GM12891 (cell line): ENCODE data around the gene PROK1.

ENCODE experiments used
- PAX5 ChIP-seq: IDR thresholded peaks from 2 replicates; pipeline ENCODE4 v1.6.1; 2011; ENCODE audit warnings: low read length, moderate library complexity, mild to moderate bottlenecking; ENCODE audit not compliant: insufficient read depth, severe bottlenecking
- POLR2A ChIP-seq: IDR thresholded peaks from 2 replicates; pipeline ENCODE4 v1.6.1; 2011; ENCODE audit warnings: low read depth, low read length, control low read depth
- POLR2AphosphoS5 ChIP-seq: IDR thresholded peaks from 2 replicates; pipeline ENCODE4 v1.6.1; 2011; ENCODE audit warnings: low read depth, low read length, control low read depth
- POU2F2 ChIP-seq: IDR thresholded peaks from 2 replicates; pipeline ENCODE4 v1.6.1; 2011; ENCODE audit warnings: low read depth, mild to moderate bottlenecking, control low read depth, low read length, moderate library complexity
- SPI1 ChIP-seq: IDR thresholded peaks from 2 replicates; pipeline ENCODE4 v1.6.1; 2011; ENCODE audit warnings: low read depth, low read length, control low read depth
- TAF1 ChIP-seq: IDR thresholded peaks from 2 replicates; pipeline ENCODE4 v1.6.1; 2011; ENCODE audit warnings: low read depth, low read length, control low read depth

DNA sequence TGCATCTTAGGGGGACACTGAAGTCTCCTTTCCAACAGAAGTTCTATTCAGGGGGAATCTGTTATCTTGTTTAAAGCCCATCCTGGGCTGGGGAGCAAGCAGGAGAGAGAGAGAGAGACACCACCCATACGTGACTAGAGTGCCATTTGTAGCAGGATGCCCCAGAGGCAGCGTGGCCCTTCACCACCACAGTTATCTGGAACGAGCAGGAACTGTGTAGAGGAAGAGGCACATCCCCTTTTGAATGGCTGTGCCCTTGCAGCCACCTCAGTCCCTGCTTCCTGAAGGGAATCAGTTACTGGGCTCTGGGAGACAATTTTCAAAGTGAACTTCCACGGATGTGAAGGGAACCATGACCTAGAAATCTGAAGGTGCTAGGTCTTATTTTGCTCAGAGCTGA, 24.1 kb upstream of the PROK1 start:
- TF ChIP-seq TAF1 (no peak), POLR2A (no peak), POLR2AphosphoS5 (no peak), PAX5 (no peak), SPI1 (no peak), POU2F2 (no peak)
